Keratinocyte (primary cell): ENCODE data around the gene PRKAR1B.

Experiments
- EZH2 ChIP-seq: IDR thresholded peaks from one replicate; pipeline ENCODE4 v1.6.1; 2012; ENCODE audit warnings: inconsistent platforms, mild to moderate bottlenecking, low read length, moderate library complexity
- TF ChIP-seq, protein P1 (sequence below), 3 experiments: IDR thresholded peaks in 1 of 3; conservative IDR thresholded peaks in 1 of 3; optimal IDR thresholded peaks in 1 of 3; 2 replicates in 2 of 3; 3 replicates in 1 of 3; pipeline versions ENCODE3 to v1.5.1; 2011; ENCODE audit warnings: low read length in 3 of 3, mild to moderate bottlenecking in 3 of 3, moderate library complexity in 2 of 3, control low read depth in 1 of 3, inconsistent platforms in 1 of 3; ENCODE audit not compliant: insufficient read depth in 2 of 3; ENCODE audit errors: extremely low read depth in 1 of 3

DNA sequence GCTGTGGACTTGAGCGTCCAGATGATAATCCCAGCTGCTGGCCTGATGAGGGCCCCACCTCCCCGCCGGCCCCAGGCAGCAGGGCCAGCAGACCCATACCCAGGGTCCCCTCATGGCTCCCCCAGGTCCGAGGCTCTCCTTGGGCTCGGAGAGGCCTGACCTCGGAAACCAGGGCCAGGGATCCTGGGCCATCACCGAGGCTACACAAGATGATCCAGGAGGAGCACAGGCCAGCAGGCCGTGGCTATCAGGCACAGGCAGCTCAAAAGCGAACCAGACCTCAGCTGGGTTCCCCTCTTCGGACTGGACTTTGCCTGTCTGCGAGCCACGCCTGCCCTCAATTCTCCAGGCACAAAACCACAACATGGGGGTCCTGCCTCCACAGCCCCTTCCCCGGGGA lies 224.8 kb downstream of the PRKAR1B start:
- TF ChIP-seq, protein P1, sequence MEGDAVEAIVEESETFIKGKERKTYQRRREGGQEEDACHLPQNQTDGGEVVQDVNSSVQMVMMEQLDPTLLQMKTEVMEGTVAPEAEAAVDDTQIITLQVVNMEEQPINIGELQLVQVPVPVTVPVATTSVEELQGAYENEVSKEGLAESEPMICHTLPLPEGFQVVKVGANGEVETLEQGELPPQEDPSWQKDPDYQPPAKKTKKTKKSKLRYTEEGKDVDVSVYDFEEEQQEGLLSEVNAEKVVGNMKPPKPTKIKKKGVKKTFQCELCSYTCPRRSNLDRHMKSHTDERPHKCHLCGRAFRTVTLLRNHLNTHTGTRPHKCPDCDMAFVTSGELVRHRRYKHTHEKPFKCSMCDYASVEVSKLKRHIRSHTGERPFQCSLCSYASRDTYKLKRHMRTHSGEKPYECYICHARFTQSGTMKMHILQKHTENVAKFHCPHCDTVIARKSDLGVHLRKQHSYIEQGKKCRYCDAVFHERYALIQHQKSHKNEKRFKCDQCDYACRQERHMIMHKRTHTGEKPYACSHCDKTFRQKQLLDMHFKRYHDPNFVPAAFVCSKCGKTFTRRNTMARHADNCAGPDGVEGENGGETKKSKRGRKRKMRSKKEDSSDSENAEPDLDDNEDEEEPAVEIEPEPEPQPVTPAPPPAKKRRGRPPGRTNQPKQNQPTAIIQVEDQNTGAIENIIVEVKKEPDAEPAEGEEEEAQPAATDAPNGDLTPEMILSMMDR (optimal IDR thresholded peaks at IDR 0.05 in 1 of 3, IDR thresholded peaks at IDR 0.05 in 1 of 3, conservative IDR thresholded peaks at IDR 0.05 in 1 of 3; ENCODE audit: extremely low read depth in 1 of 3, insufficient read depth in 2 of 3, low read length in 3 of 3): no peak
- TF ChIP-seq EZH2: no peak
